SH-SY5Y (cell line): ENCODE measurements around the gene POC1B.

Experiments used
- GATA2 ChIP-seq: IDR thresholded peaks from 2 replicates; pipeline ENCODE4 v1.6.1; 2011; ENCODE audit warnings: mild to moderate bottlenecking, low read depth, low read length
- GATA3 ChIP-seq: IDR thresholded peaks from 2 replicates; pipeline ENCODE4 v1.6.1; 2011; ENCODE audit warnings: low read depth, mild to moderate bottlenecking, low read length, moderate library complexity

GRCh38 chr12:89427508-89428156, 98.2 kb downstream of the POC1B start:
- no peak for TF ChIP-seq GATA2
- TF ChIP-seq GATA3: no peak
